GM19193 (cell line): ENCODE data around the gene EIF3F.
A peak's percentile ranks its signal among the peaks of the same experiment; 100 is the strongest.

Source experiments
- POLR2A ChIP-seq: IDR thresholded peaks from 4 replicates; pipeline ENCODE4 v1.6.1; 2011; ENCODE audit not compliant: insufficient read depth, insufficient read length; ENCODE audit errors: extremely low read depth

EIF3F gene, protein sequence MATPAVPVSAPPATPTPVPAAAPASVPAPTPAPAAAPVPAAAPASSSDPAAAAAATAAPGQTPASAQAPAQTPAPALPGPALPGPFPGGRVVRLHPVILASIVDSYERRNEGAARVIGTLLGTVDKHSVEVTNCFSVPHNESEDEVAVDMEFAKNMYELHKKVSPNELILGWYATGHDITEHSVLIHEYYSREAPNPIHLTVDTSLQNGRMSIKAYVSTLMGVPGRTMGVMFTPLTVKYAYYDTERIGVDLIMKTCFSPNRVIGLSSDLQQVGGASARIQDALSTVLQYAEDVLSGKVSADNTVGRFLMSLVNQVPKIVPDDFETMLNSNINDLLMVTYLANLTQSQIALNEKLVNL

DNA sequence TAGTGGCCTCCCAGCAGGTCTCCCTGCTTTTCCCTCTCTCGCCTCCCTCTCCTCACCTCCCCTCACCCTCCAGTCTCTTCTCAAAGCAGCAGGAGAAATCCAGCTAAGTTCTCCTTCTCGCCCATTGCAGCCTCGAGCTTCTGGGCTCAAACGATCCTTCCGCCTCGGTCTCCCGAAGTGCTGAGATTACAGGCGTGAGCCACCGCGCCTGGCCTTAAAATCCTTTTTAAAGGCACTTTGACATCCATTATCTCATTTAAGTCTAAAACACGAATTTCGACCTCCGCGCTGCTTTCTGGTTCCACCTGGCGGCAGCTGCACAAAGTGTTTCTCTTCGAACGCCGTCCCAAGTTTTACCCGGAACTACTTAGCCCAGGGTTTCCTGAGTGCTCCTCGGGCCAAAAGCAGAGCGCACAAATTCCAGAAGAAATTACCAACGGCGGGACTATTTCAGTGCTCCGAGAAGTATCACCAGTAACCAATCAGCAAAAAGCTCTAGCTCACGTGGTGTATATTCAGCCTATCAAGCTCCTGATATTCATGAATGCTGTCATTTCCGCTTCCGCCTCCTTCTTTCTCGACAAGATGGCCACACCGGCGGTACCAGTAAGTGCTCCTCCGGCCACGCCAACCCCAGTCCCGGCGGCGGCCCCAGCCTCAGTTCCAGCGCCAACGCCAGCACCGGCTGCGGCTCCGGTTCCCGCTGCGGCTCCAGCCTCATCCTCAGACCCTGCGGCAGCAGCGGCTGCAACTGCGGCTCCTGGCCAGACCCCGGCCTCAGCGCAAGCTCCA lies at the start of gene EIF3F:
EIF3F (plus strand) TSS at position 570 of the 792 bp plus-strand sequence; CDS start at position 586, 16 bp downstream.
- TF ChIP-seq POLR2A, result peak; percentile 55

DNA sequence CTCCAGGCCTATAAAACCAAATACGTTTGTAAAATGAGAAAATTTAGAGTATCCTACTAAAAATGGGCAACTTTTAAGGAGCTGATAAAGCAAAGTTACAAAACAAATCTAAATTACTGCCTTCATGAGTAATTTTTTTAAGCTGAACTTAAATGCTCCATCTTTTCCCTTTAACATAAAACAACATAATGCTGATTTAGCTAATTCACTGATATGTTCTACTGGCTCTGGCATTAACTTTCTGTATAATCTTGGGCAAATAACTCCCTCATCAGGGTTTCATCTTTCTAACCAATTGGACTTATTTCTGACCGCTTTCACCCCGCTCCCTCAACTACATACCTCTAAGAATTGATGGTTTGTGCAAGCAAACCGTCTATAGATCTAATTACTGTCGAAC lies 46.0 kb upstream of the EIF3F start:
- TF ChIP-seq POLR2A, result no peak

DNA sequence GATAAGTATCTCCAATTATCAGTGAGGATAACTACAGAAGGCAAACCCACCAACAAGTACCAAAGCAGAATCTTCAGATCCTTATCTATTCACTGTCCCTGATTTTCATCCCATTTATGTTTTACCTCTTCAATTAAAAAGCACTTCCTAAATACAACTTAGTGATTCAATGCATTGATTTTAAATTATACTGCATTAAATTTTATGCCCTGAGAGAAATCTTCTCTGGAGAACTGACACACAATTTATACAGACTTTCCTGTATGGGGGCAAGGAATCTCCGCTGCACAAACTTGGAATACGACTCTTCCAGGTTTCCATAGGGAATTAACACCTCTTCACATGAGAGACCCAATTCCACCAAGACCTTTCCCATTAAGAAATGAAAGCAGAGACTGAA lies 45.5 kb upstream of the EIF3F start, which contains the start of gene OR10A3:
OR10A3 (minus strand) TSS at position 101 of the 400 bp plus-strand sequence. CDS start 2,188 bp downstream, outside the sequence.
- no peak for TF ChIP-seq POLR2A

DNA sequence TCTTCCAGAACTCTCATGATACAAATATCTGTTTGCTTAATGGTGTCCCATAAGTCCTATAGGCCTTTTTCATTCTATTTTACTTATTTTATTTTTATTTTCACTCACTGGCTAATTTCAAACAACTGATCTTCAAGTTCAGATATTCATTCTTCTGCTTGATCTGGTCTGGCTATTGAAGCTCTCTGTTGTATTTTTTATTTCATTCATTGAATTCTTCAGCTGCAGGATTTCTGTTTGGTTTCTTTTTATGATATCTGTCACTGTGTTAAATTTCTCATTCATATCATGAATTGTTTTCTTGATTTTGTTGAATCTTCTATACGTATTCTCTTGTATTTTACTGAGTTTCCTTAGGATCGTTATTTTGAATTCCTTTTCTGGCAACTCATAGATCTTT lies 43.0 kb upstream of the EIF3F start:
- no peak for TF ChIP-seq POLR2A

DNA sequence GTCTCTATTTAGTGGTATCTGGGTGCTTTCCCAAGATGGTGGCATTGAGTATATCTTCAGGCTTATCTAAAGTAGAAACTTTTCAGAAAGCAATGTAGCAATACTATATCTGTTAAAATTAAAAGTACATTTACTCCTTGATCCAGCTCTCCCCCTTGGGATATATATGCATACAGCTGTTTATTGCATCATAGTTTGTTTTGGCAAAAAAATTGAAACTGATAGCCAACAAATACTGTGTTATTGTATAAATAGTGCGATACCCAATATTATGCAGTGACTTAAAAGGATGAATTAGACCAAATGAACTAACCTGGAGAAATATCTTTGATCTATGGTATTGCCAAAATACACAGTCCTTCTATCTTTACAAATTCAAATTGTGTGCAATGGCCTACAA lies 37.2 kb upstream of the EIF3F start:
- no peak for TF ChIP-seq POLR2A

DNA sequence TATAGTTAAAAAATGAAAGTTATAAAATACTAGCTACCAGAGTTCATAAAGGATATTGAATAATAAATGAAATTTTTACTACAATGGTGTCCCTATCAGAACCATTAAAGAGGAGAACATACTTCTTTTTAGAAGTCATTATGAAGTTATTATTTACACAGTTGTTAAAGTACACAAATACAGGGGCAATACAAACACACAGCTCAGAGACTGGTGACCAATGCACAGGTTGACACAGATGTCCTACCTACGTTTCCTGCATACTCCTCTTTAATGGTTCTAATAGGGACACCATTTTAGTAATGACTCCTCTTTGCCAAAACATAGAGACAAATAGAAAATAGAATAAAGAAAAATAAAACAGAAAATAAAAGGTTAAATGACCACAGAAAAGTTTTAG lies 31.9 kb upstream of the EIF3F start:
- no peak for TF ChIP-seq POLR2A

DNA sequence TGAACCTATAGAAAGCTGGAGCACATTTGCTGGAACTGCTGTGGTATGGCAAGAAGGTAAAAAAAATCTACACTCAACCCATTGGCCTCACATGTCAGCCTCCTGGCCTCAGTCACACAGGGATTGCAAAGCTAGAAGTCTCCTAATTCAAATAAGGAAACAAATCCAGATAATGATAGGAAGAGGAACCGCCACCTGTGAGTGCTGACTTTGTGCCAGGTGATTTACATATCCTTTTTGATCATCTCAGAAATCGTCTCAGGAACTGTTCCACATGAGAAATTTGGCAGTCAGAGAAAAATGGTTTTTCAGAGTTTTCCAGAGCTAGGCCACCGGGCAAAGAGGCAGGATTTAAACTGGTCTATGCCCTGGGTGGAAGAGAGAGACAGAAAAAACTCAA lies 22.9 kb upstream of the EIF3F start:
- TF ChIP-seq POLR2A, result no peak

DNA sequence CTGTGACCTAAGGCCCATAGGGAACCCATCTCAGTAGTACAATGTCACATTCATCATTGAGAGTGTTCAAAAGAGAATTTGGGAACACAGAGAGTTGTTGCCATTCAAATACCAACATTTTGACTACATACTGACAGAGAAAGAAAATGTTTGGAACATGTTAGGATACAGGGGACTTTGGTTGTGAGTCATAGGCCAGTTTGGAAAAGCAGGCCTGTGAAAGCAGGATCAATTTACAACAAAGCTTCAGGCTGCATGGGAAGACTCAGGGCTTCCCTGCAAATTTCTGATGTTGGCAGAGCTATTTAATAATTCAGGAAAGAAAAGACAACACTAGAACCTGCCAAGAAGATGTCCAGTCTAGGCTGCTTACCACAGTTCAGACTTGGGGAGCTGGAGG lies 22.3 kb upstream of the EIF3F start:
- TF ChIP-seq POLR2A, result no peak

DNA sequence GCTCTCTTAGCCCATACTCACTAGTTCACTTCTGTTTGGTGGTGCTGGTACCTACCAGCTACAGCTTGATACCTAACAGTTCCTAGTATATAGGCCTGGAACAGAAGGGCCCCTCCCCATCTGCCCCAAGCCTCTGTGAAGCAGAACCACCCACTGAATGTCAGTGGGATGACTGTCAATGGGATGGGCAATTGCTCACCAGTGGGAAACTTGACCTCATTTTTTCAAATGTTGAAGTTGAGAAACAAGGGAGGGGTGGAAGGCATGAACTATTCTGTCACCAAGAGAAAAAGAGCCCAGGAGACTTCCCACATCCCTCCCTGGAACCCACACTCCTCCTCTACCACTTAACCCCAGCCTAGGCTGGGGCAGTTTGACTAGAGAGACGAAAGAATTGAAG lies 21.8 kb upstream of the EIF3F start, which contains the start of gene NLRP10:
NLRP10 (minus strand) TSS at position 62 of the 400 bp plus-strand sequence. CDS start 1,952 bp downstream, outside the sequence.
- no peak for TF ChIP-seq POLR2A

DNA sequence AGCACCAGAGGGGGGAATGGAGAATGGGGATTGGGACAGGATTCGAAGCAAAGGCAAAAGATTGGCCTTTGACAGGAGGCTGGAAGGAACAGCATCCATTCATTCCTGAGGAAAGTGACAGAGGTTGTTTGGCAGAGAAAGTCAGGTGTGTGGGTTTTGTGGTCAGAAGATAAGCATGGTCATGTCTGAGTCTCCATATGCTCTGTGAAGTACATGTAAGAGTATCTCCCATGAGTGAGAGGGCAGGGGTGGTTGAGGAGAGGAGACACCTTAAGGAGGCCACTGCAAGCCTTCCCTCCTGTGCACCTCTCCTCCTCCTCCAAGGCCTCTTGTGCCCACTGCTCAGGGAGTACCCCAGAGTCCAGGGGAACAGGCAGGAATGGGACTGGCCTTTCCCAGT lies 20.0 kb upstream of the EIF3F start:
- TF ChIP-seq POLR2A, result no peak

DNA sequence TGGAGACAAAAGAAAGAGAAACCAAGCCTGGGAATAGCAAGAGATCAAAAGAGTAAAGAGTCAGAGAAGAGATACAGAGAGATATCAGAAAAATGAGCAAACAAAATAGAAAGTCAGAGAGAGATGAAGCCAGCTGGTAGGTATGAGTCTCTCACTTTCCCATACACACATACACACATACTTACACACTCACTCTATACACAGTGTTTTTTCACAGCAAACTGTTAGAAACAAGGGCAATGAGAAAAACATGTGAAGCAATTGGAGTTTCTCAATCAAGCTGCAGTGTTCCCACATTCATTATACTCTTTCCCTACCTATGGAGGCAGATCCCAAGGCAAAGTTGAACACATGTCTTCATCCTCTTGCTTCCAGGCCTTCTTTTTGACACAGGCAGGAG lies 19.3 kb upstream of the EIF3F start:
- no peak for TF ChIP-seq POLR2A

DNA sequence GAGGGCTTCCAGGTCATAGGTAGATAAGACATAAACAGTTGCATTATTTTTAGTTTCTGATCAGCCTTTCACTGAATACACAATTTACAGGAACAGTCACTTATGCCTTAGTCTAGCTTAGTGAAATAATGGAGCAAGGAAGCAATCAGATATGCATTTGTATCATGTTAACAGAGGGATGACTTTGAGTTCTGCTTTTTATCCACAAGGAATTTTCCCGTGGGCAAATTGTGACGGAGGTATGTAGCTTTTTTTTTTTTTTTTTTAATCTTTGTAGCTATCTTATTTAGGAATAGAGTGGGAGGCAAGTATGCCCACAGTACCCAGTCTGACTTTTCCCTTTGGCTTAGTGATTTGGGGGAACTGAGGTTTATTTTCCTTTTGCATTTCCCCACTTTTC lies 18.5 kb upstream of the EIF3F start:
- no peak for TF ChIP-seq POLR2A

DNA sequence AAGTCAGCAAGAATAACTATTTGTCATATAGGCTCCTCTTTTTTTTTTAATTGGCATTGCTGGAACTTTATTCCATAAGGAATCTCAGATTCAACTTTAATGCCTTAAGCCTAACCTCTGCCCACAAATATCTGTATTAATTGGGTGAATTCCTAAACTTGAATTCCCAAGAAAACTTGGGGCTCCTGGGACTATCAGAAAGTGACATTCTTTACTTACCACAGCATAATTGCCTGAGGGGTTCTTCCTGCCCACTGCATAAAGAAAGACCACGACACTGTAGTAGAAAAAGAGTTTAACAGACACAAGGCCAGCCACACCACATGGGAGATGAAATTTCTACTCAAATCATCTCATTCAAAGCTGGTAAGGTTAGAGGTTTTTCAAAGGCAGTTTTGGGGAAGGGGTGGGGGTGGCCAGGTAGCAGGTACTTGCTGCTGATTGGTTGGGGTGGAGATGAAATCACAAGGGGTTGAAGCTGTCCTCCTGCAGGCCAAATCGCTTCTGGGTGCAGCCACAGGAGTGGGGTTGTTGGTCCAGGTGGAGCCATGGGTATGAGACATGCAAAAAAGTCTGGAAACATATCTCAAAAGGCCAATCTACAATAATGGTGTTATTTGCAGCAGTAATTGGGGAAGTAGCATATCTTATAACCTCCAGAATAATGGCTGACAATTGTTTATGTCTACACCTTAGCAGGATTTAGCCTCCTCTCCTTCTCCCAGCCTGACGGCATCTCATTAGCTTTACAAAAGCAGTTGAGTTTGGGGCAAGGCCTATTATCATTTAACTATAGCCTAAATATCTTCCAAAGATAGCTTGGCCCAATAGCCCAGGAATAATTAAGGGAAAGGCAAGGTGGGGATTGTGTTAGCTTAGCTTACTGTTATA lies 17.1 kb upstream of the EIF3F start:
- TF ChIP-seq POLR2A, result no peak

DNA sequence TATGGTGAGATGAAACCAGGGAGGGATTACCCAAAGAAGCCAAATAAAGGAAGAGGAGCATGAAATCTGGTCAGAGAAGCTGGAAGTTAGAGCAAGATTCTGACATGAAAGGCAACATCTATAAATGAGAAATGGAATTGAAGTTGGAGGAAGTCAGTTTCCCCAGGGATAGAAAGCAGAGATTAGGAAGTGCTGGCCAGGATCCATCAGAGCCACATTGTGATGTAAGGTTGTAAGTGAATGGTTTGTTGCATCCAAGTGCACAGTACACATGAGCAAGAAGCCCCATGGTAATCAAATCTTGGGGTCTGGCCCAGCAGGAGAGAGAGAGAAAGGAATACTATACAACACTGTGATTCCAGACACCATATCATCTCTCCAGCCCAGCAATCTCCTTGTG lies 15.3 kb upstream of the EIF3F start:
- no peak for TF ChIP-seq POLR2A

DNA sequence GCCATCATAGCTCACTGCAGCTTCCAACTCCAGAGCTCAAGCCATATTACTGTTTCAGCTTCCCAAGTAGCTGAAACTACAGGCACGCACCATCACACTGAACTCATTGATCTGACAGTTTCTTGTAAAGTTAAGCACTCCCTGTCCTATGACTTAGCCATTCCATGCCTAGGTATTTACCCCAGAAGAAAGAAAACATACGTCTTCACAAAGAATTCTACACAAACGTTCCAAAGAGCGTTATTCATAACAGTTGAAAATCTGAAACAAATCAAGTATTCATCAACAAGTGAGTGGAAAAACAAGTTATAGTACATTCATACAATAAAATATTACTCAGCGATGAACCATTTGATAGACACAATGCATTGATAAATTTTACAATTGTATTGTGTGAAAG lies 14.1 kb upstream of the EIF3F start:
- TF ChIP-seq POLR2A, result no peak
